Activated gamma-delta T cell treated with anti-CD3 and anti-CD28 coated beads, Interleukin-2, amount 50 U/mL, for 16 hours (primary cell): Measurements from ENCODE around the gene ELP5.

ENCODE experiments used
- DNase-seq: peaks from one replicate; pipeline ENCODE4 v3.0.0-alpha.2; 2020; ENCODE audit warnings: low read depth

ELP5 gene

GRCh38 chr17:7256766-7257456 is 4.9 kb downstream of the ELP5 start:
- no peak for DNase-seq

- no peak for DNase-seq
Observed at GRCh38 chr17:7258731-7259554, 6.9 kb downstream of the ELP5 start.

GRCh38 chr17:7259555-7259889 is 7.5 kb downstream of the ELP5 start:
- DNase-seq = no peak

DNA sequence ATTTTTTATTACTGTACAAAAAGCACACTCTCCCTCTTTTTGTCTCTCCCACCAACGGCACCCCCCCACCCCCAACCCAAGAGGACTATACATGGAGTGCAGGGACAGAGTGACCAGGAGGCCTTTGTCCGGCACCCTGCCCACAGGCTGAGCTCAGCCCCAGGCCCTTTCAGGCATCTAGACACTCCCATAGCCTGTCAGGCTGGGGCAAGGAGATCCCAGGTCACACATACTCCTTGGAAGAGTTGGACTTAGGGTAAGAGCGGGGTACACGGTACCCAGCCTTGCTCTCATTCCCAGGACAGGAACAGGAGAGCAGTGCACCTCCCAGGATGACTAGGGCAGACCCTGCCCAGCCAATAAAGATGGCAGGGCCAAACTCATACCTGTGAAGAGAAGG is 8.1 kb downstream of the ELP5 start:
- DNase-seq = no peak

DNA sequence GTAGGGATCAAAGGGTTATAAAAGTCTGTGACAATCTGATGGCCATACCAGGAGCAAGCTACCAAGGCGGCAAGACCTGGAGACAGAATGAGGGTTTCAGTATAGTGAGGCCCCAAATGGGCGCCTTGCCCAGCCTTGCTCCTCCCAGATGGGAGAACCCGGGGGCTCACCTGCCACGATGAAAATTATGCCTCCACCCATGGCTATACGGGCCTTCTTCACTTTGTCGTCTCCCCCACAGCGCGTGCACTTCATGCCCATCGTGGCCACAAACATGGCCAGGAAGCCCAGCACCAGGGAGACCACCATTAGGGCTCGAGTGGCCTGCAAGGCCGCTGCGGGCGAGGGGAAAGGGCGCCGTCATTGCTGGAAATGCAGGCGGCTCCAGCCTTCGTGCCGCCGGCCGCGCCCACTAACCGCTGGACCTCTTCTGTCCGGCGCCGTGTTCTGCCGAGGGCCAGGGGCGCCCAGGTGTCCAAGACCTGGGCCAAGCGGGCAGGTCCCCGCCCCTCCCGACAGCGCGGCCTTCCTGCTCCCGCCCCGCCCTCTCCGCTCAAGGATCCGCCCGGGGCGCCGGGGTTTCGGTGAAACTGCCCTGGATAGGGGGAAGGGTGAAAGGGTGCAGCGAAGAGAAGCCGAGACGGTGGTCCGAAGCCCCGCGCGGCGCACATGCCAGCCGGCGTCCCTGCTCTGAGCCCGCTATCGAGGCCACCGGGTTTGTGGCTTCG is 8.8 kb downstream of the ELP5 start:
- DNase-seq = no peak

DNA sequence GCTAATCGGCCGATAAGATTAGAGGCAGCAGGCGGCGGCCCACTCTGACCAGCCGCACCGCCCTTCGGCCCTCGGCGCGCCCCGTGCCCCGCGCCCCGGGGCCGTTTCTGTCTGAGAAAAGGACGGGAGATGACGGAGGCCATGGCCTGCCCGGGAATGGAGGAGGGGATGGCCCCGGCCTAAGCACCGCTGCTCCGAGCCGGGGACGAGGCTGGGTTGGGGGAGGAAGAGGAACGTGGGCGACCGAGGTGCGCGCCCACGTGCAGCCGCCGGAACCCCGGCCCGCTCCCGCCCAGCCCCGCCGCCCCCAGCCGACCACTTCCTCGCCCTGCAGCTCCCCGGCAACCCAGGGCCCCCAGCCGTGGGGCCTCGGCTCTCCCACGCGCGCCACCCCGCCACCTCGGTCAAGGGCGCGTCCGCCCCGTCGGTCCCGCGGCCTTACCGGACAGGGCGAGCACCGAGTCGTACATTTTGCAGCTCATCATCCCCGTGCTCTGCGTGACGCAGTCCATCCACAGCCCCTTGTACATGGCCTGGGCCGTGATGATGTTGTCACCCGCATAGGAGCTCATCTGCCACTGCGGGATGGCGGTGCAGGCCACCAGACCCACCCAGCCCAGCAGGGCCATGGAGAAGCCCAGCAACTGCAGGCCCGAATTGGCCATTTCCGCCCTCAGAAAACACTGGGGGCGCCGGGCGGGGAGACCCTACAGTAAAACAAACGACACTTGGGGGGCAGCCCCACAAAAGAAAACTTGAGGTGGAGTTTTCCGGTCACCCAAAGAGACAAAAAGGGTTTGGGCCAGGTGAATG is 9.6 kb downstream of the ELP5 start:
- DNase-seq = no peak

DNA sequence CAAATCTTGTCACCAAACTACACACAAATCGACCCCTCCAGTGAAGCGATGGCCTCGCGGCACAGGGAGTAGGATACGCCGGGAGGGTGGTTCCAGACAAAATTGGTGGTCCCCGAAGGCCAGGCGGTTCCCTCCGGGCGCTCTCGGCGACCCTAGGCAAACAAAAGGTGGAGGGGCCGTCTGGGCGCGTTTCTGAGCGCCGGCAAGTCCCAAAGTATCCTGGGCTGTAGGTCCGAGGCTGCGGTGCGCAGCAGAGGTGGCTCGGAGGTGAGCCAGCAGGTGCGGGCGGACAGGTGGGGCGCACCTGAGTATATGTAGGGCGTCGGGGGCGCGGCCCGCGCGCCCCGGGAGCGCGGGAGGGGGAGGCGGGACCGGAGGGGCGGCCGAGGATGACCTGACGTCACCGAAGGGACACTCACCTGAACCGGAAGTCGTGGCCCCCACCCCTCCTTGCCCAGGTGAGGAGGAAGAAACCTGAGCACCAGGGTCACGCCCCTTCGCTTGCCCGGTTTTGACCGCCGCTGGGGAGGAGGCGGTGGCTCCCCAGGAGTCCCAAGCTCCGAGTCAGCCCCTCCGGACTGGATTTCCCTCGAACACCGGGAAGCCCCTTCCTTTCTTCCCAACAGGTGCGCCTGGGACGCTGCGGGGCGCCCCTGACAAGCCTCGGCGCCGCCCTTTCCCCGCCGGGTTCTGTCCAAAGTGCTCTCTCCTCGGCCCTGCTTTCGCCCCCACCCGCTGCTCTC is 10.3 kb downstream of the ELP5 start, which contains the start of gene CLDN7:
CLDN7 (minus strand) TSS at position 287 of the 743 bp plus-strand sequence. CDS start 435 bp downstream, outside the sequence.
- DNase-seq = no peak

DNA sequence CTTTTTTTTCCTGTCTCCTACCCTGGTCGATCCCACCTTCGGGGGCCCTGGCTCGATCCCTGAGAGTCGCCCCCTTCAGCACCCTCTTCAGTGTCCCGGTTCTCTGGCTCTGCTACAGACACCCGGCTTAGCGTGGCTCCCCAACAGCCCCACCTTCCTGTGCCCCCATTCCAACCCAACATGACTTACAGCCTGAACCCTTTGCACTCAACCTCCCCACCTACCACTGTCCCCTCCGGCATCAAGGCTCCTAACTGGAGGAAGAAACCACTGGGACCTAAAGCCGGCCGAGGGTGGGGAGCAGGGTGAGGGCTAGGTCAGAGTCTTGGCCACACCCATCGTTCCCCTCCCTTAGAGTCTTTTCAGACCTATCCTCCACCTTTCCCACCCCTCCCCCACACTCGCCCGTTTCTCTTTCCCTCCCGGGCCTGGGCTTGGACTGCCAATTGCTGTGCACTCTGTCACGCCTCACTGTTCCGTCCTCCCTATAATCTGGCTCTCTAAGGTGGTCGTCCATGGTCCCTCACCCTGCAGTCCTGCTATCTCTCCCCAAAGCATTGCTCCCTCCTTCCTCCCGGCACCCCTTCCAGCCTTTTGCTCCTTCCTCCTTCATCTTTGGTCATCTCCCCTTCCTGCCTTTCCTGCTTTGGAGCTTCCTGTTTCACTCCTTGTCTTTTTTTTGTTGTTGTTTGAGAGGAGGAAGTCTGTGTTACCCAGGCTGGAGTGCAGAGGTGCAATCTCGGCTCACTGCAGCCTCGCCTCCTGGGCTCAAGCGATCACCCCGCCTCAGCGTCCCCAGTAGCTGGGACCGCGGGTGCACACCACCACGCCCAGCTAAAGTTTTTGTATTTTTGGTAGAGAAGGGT is 11.2 kb downstream of the ELP5 start:
- no peak for DNase-seq

DNA sequence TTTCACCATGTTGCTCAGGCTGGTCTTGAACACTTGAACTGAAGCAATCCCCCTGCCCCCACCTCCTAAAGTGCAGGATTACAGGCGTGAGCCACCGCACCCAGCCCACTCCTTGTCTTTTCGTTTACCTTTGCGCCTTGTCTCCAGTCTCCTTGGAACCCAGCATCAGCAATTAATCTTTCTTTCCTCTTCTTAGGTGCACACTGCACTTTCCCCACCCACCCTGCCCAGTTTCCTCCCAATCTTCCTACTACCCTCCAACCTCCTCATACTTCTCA is 11.7 kb downstream of the ELP5 start:
- no peak for DNase-seq

- DNase-seq = no peak
Observed at GRCh38 chr17:7266784-7267183, 14.8 kb downstream of the ELP5 start.

DNA sequence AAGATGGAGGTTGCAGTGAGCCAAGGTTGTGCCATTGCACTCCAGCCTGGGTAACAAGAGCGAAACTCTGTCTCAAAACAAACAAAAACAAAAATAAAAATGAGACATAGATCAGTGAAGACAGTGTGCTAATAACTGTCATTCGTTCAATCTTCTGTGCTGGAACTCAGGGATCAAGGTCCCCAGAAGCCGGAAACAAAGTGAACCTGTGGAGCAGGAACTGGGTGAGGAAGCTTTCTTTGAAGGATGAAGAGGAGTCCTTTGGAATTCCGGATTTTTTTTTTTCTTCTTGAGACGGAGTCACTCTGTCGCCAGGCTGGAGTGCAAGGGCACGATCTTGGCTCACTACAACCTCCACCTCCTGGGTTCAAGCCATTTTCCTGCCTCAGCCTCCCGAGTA is 27.4 kb downstream of the ELP5 start:
- DNase-seq = no peak

GRCh38 chr17:7280519-7281073 is 28.6 kb downstream of the ELP5 start:
- peak; percentile 78 for DNase-seq

- DNase-seq = peak; percentile 65
Observed at GRCh38 chr17:7281074-7281952, 29.3 kb downstream of the ELP5 start, which contains the start of gene SLC2A4. Gene SLC2A4, plus strand, starts transcription at chr17:7281718. Its CDS starts 217 bp downstream, at chr17:7281935.

DNA sequence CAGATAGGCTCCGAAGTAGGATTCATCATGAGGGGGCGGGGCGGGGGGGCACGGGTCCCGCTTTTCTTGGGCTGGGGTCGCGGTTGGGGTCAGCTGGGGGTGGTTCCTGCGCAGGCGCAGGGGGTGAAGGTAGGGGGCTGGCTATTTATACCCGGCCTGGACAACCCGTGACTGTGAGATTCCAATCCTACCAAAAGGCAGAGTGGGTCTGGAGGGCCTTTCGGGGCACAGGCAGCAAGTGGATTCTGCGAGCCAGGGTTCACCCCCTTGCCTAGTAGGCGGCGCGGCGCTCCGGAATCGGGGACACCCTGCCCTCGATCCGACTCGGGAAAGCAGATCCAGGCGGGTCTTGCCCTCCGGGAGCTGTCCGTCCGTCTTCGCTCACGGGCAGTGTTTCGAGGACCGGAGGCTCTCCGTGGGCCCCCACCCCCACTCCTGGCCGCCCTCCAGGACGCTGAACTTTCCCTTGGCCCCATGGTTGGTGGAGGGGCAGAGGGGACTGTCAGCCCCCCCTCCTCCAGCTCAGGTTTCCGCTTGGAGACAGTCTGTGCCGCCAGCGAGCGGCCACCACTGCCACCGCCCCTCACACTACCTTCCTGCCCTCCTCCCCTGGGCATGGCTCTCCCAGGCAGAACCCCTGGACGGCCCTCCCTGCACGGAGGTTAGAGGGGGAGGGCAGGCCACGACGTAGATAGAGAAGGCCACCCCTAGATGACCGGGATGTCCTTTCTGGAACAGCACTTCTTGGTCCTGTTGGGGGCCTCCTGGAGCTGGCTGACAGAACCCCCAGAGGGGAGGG is 30.1 kb downstream of the ELP5 start:
- DNase-seq = no peak

- no peak for DNase-seq
Observed at GRCh38 chr17:7282752-7283321, 30.8 kb downstream of the ELP5 start.

DNA sequence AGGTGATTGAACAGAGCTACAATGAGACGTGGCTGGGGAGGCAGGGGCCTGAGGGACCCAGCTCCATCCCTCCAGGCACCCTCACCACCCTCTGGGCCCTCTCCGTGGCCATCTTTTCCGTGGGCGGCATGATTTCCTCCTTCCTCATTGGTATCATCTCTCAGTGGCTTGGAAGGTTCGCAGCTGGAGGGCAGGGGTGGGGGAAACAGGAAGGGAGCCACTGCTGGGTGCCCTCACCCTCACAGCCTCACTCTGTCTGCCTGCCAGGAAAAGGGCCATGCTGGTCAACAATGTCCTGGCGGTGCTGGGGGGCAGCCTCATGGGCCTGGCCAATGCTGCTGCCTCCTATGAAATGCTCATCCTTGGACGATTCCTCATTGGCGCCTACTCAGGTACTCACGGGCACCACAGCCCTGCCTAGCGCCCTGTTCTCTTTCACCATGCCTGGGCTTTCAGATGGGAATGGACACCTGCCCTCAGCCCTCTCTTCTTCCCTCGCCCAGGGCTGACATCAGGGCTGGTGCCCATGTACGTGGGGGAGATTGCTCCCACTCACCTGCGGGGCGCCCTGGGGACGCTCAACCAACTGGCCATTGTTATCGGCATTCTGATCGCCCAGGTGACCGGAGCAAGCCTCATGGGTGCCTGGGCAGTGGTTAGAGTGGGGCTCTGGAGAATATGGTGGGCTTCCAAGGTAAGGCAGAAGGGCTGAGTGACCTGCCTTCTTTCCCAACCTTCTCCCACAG is 31.6 kb downstream of the ELP5 start:
- DNase-seq = no peak

DNA sequence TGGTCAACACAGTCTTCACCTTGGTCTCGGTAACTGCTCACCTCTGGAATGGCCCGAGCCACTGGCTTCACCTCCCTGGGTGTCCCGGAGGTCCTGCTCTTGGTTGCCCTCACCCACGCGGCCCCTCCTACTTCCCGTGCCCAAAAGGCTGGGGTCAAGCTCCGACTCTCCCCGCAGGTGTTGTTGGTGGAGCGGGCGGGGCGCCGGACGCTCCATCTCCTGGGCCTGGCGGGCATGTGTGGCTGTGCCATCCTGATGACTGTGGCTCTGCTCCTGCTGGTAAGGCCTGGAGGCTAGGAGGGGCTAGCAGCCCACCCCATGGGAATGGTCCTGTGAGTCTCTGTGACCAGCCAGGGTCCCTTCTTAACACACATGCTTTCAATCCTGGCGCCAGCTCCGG is 32.9 kb downstream of the ELP5 start:
- DNase-seq = no peak
